Measurements from ENCODE around the gene NUMB. TPM values are rescaled to one million over a fixed set of nuclear protein-coding genes. Genes with fewer than 3 reads are reported as not detected.

Gene NUMB
- total RNA-seq, 1 donor from 2014 or later, result 218 TPM

DNA sequence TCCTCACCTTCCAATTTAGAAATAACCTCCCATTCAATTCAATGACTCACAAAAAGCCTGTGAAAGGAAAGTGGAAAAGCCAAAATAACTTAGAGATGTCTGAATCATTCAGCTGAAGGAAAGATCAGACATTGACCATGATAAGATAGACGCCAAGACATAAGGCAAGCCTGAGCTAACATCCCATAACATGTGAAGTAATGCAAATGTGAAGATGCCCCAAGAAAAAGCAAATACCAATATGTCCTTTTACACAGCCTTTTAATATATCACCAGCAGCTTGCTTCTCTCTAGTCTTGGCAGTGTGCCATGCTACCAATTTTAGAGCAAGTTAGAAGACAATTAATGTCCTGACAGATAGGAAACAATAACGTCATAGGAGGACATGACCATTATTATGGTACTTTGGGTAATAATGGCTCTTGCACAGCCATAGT is 2.4 kb upstream of the NUMB start:
- Mint-ChIP-seq H3K27me3 (ENCODE audit: unreplicated experiment) (peaks cover 4% of the 10 kb centered on the region), H3K36me3 (ENCODE audit: low read depth, unreplicated experiment) (peaks cover 17% of the 10 kb centered on the region), H3K4me3 (ENCODE audit: unreplicated experiment) (peak overlapping the region; percentile 5), H3K9me3 (ENCODE audit: unreplicated experiment) (no peaks in the 10 kb centered on the region), H3K27ac (ENCODE audit: unreplicated experiment) (peak overlapping the region; percentile 33), H3K4me1 (ENCODE audit: unreplicated experiment) (peaks cover 72% of the 10 kb centered on the region)
- DNase-seq (ENCODE audit: low spot score), result no peak
- TF ChIP-seq, protein P1, sequence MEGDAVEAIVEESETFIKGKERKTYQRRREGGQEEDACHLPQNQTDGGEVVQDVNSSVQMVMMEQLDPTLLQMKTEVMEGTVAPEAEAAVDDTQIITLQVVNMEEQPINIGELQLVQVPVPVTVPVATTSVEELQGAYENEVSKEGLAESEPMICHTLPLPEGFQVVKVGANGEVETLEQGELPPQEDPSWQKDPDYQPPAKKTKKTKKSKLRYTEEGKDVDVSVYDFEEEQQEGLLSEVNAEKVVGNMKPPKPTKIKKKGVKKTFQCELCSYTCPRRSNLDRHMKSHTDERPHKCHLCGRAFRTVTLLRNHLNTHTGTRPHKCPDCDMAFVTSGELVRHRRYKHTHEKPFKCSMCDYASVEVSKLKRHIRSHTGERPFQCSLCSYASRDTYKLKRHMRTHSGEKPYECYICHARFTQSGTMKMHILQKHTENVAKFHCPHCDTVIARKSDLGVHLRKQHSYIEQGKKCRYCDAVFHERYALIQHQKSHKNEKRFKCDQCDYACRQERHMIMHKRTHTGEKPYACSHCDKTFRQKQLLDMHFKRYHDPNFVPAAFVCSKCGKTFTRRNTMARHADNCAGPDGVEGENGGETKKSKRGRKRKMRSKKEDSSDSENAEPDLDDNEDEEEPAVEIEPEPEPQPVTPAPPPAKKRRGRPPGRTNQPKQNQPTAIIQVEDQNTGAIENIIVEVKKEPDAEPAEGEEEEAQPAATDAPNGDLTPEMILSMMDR (IDR thresholded peaks at IDR 0.05; ENCODE audit: unreplicated experiment), result no peak

DNA sequence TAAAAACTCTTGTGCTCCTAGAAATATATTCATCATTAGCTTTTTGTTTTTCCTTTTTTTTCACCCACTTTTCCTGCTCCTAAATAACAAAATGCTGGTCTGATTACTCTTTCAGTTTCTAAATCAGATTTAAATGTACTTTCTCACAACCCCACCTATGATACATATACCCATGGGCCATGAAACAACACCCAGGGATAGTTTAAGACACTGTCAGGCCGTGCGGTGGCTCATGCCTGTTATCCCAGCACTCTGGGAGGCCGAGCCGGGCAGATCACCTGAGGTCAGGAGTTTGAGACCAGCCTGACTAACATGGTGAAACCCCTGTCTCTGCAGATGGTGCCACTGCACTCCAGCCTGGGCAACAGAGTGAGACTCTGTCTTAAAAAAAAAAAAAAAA is 1.6 kb upstream of the NUMB start:
- Mint-ChIP-seq H3K4me3 (ENCODE audit: unreplicated experiment) (peak overlapping the region; percentile 73), H3K4me1 (ENCODE audit: unreplicated experiment) (peaks cover 68% of the 10 kb centered on the region), H3K27ac (ENCODE audit: unreplicated experiment) (peak overlapping the region; percentile 91)

DNA sequence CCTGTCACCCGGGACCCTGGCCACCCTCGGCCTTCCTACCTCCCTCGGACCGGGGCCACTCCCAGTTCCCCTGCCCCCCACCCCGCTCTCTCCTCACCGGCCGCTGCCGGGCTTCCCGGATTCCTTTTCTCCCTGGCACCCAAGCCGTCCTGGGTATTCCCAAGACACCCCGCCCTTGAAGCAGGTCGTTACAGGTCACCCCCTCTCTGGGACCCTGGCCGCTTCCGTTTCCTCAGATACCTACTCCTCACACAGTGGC is 493 bp downstream of the NUMB start:
- H3K4me3 Mint-ChIP-seq (ENCODE audit: unreplicated experiment), result peak overlapping the region; percentile 100
- TF ChIP-seq, protein P1 (IDR thresholded peaks at IDR 0.05; ENCODE audit: unreplicated experiment), result no peak
- H3K4me1 Mint-ChIP-seq (ENCODE audit: unreplicated experiment), result peaks cover 55% of the 10 kb centered on the region
- H3K27ac Mint-ChIP-seq (ENCODE audit: unreplicated experiment), result peak overlapping the region; percentile 97
- H3K9me3 Mint-ChIP-seq (ENCODE audit: unreplicated experiment), result no peaks in the 10 kb centered on the region
- peaks cover 18% of the 10 kb centered on the region for H3K36me3 Mint-ChIP-seq (ENCODE audit: low read depth, unreplicated experiment)
- no peak for DNase-seq (ENCODE audit: low spot score)
- H3K27me3 Mint-ChIP-seq (ENCODE audit: unreplicated experiment), result peaks cover 4% of the 10 kb centered on the region

More for the DNA sequence above, 1.6 kb upstream of the NUMB start:
- TF ChIP-seq, protein P1 (IDR thresholded peaks at IDR 0.05; ENCODE audit: unreplicated experiment), result no peak
- no peaks in the 10 kb centered on the region for H3K9me3 Mint-ChIP-seq (ENCODE audit: unreplicated experiment)
- DNase-seq (ENCODE audit: low spot score), result no peak
- peaks cover 17% of the 10 kb centered on the region for H3K36me3 Mint-ChIP-seq (ENCODE audit: low read depth, unreplicated experiment)
- H3K27me3 Mint-ChIP-seq (ENCODE audit: unreplicated experiment), result peaks cover 4% of the 10 kb centered on the region

DNA sequence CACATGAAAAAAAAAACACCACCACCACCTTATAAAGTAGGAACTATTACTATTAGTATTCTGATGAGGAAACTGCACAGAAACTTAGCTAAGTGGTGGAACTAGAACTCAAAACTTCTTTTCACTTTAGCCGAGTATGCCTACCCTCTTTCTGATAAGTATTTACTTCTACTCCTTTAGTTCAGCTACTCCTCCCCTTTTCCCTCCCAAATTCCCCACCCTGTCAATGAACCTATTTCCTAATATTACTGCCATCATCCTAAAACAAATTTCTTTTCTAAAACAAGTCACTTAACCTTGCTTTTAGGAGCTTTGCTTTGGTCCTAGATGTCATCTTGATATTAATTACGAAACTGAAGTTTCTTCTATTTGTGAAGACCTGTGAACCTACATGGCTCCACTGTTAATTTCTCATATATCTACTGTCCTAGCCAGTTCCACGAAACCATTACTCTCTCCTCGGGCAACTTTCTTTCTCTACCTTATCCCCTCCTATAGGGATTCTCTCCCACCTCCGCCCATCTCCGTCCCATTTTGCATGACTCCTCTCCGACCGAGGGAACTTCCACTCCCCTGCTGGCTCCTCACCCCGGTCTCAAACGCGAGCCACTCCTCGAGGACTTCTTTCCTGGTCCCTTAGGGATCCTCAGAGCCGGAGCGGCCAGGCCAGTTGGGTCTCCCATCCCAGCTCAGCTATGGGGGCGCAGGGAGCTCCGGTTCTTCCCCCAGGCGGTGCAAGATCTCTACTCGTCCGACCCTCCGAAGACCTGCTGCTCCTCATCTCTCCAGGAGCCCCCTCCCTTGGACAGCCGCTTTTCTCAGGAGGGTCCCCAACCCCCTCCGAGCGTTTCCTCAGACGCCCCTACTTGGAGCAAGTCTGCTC is 1.1 kb downstream of the NUMB start:
- no peaks in the 10 kb centered on the region for H3K9me3 Mint-ChIP-seq (ENCODE audit: unreplicated experiment)
- H3K4me1 Mint-ChIP-seq (ENCODE audit: unreplicated experiment), result peaks cover 54% of the 10 kb centered on the region
- H3K36me3 Mint-ChIP-seq (ENCODE audit: low read depth, unreplicated experiment), result peaks cover 21% of the 10 kb centered on the region
- DNase-seq (ENCODE audit: low spot score), result peak; percentile 30
- peak overlapping the region; percentile 100 for H3K4me3 Mint-ChIP-seq (ENCODE audit: unreplicated experiment)
- H3K27me3 Mint-ChIP-seq (ENCODE audit: unreplicated experiment), result peaks cover 4% of the 10 kb centered on the region
- TF ChIP-seq, protein P1 (IDR thresholded peaks at IDR 0.05; ENCODE audit: unreplicated experiment), result no peak
- H3K27ac Mint-ChIP-seq (ENCODE audit: unreplicated experiment), result peak overlapping the region; percentile 97

DNA sequence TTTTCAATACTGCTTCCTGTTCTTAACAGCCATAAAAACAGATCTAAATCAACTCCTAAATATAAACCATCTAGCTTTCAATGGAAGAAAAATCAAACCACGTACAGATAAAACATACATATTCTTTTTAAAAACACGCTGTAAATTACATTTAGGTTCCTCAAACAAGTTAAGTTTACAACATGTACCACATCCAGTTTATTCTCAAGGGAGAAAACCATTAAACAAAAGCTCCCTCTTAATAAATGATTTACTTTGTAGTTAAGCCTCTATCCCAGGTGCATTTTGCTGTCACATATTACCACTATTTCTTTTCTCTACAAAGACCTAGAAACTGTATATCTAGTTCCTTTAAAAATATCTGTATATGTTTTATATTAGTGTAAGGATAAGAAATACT is 3.1 kb downstream of the NUMB start:
- DNase-seq (ENCODE audit: low spot score), result no peak
- peaks cover 36% of the 10 kb centered on the region for H3K4me1 Mint-ChIP-seq (ENCODE audit: unreplicated experiment)
- H3K27ac Mint-ChIP-seq (ENCODE audit: unreplicated experiment), result peak overlapping the region; percentile 36
- H3K9me3 Mint-ChIP-seq (ENCODE audit: unreplicated experiment), result no peaks in the 10 kb centered on the region
- peaks cover 21% of the 10 kb centered on the region for H3K36me3 Mint-ChIP-seq (ENCODE audit: low read depth, unreplicated experiment)
- H3K27me3 Mint-ChIP-seq (ENCODE audit: unreplicated experiment), result peaks cover 4% of the 10 kb centered on the region
- peak overlapping the region; percentile 100 for H3K4me3 Mint-ChIP-seq (ENCODE audit: unreplicated experiment)
- TF ChIP-seq, protein P1 (IDR thresholded peaks at IDR 0.05; ENCODE audit: unreplicated experiment), result no peak

Data from endothelial cell (in vitro differentiated cells).